Measurements from ENCODE around the gene ATXN3.
"Not testable (repeated sequence)": the region's sequence is repeated elsewhere in the genome, so short reads cannot be mapped to it uniquely, and the experiment has no call there.

Gene ATXN3

GRCh38 chr14:92058006-92058917, 48.1 kb downstream of the ATXN3 start:
- no peak for DNase-seq (ENCODE audit: low read depth in 2 of 2)

GRCh38 chr14:92049781-92050180, 56.6 kb downstream of the ATXN3 start:
- DNase-seq (ENCODE audit: low read depth in 2 of 2): no peak

- not testable (repeated sequence) for DNase-seq (ENCODE audit: low read depth in 2 of 2)
These were observed 57.2 kb downstream of the ATXN3 start for GRCh38 chr14:92049221-92049620.

- not testable (repeated sequence) for DNase-seq (ENCODE audit: low read depth in 2 of 2)
These were observed 60.5 kb downstream of the ATXN3 start for GRCh38 chr14:92045904-92046303.

- DNase-seq (ENCODE audit: low read depth in 2 of 2): not testable (repeated sequence)
These were observed 64.6 kb downstream of the ATXN3 start for GRCh38 chr14:92041766-92042165.

GRCh38 chr14:92041203-92041602, 65.2 kb downstream of the ATXN3 start:
- no peak for DNase-seq (ENCODE audit: low read depth in 2 of 2)

- DNase-seq (ENCODE audit: low read depth in 2 of 2): no peak
These were observed 65.8 kb downstream of the ATXN3 start for GRCh38 chr14:92040431-92041051.

- peak; percentile 88 to 94 for DNase-seq (ENCODE audit: low read depth in 2 of 2)
These were observed 66.5 kb downstream of the ATXN3 start, which contains the start of gene TRIP11 for GRCh38 chr14:92039719-92040430. Gene TRIP11, minus strand, starts transcription at chr14:92040059. Its CDS starts 374 bp downstream, at chr14:92039685.

- peak in 1 of 2 donors; percentile 9 for DNase-seq (ENCODE audit: low read depth in 2 of 2)
These were observed 67.2 kb downstream of the ATXN3 start for GRCh38 chr14:92039063-92039718.

- DNase-seq (ENCODE audit: low read depth in 2 of 2): no peak
These were observed 68.4 kb downstream of the ATXN3 start for GRCh38 chr14:92037989-92038388.

GRCh38 chr14:92035890-92036289, 70.5 kb downstream of the ATXN3 start:
- DNase-seq (ENCODE audit: low read depth in 2 of 2): no peak

- no peak for DNase-seq (ENCODE audit: low read depth in 2 of 2)
These were observed 72.3 kb downstream of the ATXN3 start for GRCh38 chr14:92033906-92034687.

- no peak for DNase-seq (ENCODE audit: low read depth in 2 of 2)
These were observed 72.9 kb downstream of the ATXN3 start for GRCh38 chr14:92033433-92033832.

GRCh38 chr14:92026548-92027190, 79.7 kb downstream of the ATXN3 start:
- DNase-seq (ENCODE audit: low read depth in 2 of 2): no peak

GRCh38 chr14:92022036-92022435, 84.3 kb downstream of the ATXN3 start:
- DNase-seq (ENCODE audit: low read depth in 2 of 2): no peak

- no peak for DNase-seq (ENCODE audit: low read depth in 2 of 2)
These were observed 84.9 kb downstream of the ATXN3 start for GRCh38 chr14:92021523-92021922.

GRCh38 chr14:92014040-92014439, 92.3 kb downstream of the ATXN3 start:
- no peak for DNase-seq (ENCODE audit: low read depth in 2 of 2)

GRCh38 chr14:92012121-92012748, 94.1 kb downstream of the ATXN3 start:
- no peak for DNase-seq (ENCODE audit: low read depth in 2 of 2)

- DNase-seq (ENCODE audit: low read depth in 2 of 2): no peak
These were observed 95.7 kb downstream of the ATXN3 start for GRCh38 chr14:92010644-92011043.

- no peak for DNase-seq (ENCODE audit: low read depth in 2 of 2)
These were observed 96.8 kb downstream of the ATXN3 start for GRCh38 chr14:92009604-92010003.

All from stimulated activated CD4-positive, alpha-beta T cell treated with anti-CD3 and anti-CD28 coated beads, Interleukin-4, amount 100 ng/mL, for 48 hours (primary cell).